ENCODE measurements around the gene DDX52.

DNA sequence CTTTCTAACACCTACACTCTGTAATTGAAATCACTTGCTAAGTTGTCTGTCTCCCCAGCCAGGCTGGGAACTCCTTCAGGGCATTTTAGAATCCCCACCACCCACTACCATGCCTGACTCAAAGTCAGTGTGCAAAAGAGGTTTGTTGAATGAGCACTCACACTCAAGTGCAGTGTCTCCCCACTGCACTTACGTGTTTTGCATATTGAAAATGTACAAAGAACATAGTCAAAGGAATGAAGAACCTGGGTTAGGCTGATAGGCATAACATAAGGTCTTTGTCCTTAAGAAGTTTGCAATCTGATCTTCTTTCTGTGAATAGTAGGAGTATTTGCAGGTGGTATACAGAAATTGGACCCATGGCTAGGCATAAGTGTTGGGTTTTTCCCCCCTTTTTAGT, 33.8 kb upstream of the DDX52 start:
- TF ChIP-seq, protein P1, sequence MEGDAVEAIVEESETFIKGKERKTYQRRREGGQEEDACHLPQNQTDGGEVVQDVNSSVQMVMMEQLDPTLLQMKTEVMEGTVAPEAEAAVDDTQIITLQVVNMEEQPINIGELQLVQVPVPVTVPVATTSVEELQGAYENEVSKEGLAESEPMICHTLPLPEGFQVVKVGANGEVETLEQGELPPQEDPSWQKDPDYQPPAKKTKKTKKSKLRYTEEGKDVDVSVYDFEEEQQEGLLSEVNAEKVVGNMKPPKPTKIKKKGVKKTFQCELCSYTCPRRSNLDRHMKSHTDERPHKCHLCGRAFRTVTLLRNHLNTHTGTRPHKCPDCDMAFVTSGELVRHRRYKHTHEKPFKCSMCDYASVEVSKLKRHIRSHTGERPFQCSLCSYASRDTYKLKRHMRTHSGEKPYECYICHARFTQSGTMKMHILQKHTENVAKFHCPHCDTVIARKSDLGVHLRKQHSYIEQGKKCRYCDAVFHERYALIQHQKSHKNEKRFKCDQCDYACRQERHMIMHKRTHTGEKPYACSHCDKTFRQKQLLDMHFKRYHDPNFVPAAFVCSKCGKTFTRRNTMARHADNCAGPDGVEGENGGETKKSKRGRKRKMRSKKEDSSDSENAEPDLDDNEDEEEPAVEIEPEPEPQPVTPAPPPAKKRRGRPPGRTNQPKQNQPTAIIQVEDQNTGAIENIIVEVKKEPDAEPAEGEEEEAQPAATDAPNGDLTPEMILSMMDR (IDR thresholded peaks at IDR 0.05), result no peak
- no peak for TF ChIP-seq POLR2A (IDR thresholded peaks at IDR 0.05)
